Measurements from ENCODE around the gene GANC. TPM values are rescaled to one million over a fixed set of nuclear protein-coding genes. Genes with fewer than 3 reads are reported as not detected.

Gene GANC
- total and polyA plus RNA-seq, 9 of the 15 experiments (the other 6 are each of a cell fraction or from before 2014, with no cell fraction given) = 10.9 to 19.0 (median 14.5) TPM

- peaks cover 66% of the 10 kb centered on the region for H3K79me2 ChIP-seq (ENCODE audit: control insufficient read depth, insufficient read depth, low read length)
- WGBS (ENCODE audit: insufficient coverage, low coverage, missing lambda C conversion rate) = under 1% methylated on average over 27 of the region's 27 CpGs
- peak overlapping the region; percentile 92 for H3K4me2 ChIP-seq (ENCODE audit: insufficient read depth, low read length)
- no peaks in the 10 kb centered on the region for H3K9me3 ChIP-seq (replicated peaks; ENCODE audit: control insufficient read depth, insufficient read depth, low read depth, low read length)
- DNase-seq (ENCODE audit: extremely low read depth in 1 of 4, low spot score in 3 of 4) (peak; percentile 44 to 70 (median 48)), ATAC-seq (peak; percentile 52), FAIRE-seq (no peak)
- in situ Hi-C loops (cut with MboI) = no loop called here
- intact Hi-C loops (cut with micrococcal nuclease) = no loop called here
- H3K36me3 ChIP-seq (ENCODE audit: control insufficient read depth, insufficient read depth, low read length) = peaks cover 24% of the 10 kb centered on the region
- no peaks in the 10 kb centered on the region for H3K9me1 ChIP-seq (ENCODE audit: control insufficient read depth, insufficient read depth, low read length)
- BruUV-seq (replicated peaks) = TSS peak; percentile 86
- ChIA-PET POLR2A (interaction anchor here (0.5 to 2.0 kb wide), 12 partner anchors 8 to 860 kb away, joined by 3 to 8 read pairs (median 4); partner anchors contain the start of gene VPS39), CTCF (ENCODE audit: low intra/inter-chr PET ratio) (interaction anchor here (0.7 kb wide), 1 partner anchor 72 kb away, joined by 3 read pairs; no protein-coding TSS in a partner anchor)
- H3K4me3 ChIP-seq = peak overlapping the region; percentile 64
- H3K9ac ChIP-seq (ENCODE audit: insufficient read depth in 1 of 2, low read depth in 2 of 2, low read length in 2 of 2) = peak overlapping the region; percentile 95
- peak overlapping the region; percentile 99 for H3K27ac ChIP-seq (ENCODE audit: extremely low read depth, low read depth, low read length)
- peak overlapping the region; percentile 92 for H2AFZ ChIP-seq (ENCODE audit: low read depth, low read length)
- peaks cover 3 to 4% of the 10 kb centered on the region in 2 experiments for H3K4me1 ChIP-seq (replicated peaks in 1 of 2; ENCODE audit: control insufficient read depth in 2 of 2, insufficient read depth in 2 of 2, low read length in 2 of 2)
- H4K20me1 ChIP-seq (replicated peaks; ENCODE audit: control insufficient read depth, insufficient read depth, low read length) = no peaks in the 10 kb centered on the region; the same call in 1 of the 2 replicates
- no peaks in the 10 kb centered on the region for H3K27me3 ChIP-seq (ENCODE audit: control insufficient read depth in 2 of 2, insufficient read depth in 2 of 2, low read length in 2 of 2)
- TF ChIP-seq KLF16 (IDR thresholded peaks at IDR 0.05) (no peak), NFRKB (IDR thresholded peaks at IDR 0.05; ENCODE audit: low read depth) (0 out of 2 replicates have a peak, but pooled peaks have one; percentile 33), CBX2 (IDR thresholded peaks at IDR 0.05; ENCODE audit: insufficient read depth, low read length, poor library complexity, severe bottlenecking) (no peak), C11orf30 (IDR thresholded peaks at IDR 0.05; ENCODE audit: low read depth) (peak; percentile 50; the same call in 1 of the 2 replicates), TCF15 (CRISPR knock-in tag; IDR thresholded peaks at IDR 0.05) (no peak), RCOR1 (IDR thresholded peaks at IDR 0.05; ENCODE audit: borderline replicate concordance in 1 of 2, low read depth in 2 of 2, low read length in 2 of 2) (peak in 1 of 2 experiments; percentile 11; a peak in 1 of 4 replicates), OTX1 (CRISPR knock-in tag; IDR thresholded peaks at IDR 0.05) (no peak), E4F1 (CRISPR knock-in tag; IDR thresholded peaks at IDR 0.05; ENCODE audit: borderline replicate concordance) (no peak), HDAC2 (IDR thresholded peaks at IDR 0.05) (0 out of 2 replicates have a peak, but pooled peaks have one; percentile 52), KDM1A (IDR thresholded peaks at IDR 0.05) (peak; percentile 45 to 49; a peak in 2 of 4 replicates), PYGO2 (tag; IDR thresholded peaks at IDR 0.05) (no peak), GTF2E2 (tag; IDR thresholded peaks at IDR 0.05) (peak; percentile 17; the same call in 1 of the 2 replicates)
- TF ChIP-seq, protein P1, sequence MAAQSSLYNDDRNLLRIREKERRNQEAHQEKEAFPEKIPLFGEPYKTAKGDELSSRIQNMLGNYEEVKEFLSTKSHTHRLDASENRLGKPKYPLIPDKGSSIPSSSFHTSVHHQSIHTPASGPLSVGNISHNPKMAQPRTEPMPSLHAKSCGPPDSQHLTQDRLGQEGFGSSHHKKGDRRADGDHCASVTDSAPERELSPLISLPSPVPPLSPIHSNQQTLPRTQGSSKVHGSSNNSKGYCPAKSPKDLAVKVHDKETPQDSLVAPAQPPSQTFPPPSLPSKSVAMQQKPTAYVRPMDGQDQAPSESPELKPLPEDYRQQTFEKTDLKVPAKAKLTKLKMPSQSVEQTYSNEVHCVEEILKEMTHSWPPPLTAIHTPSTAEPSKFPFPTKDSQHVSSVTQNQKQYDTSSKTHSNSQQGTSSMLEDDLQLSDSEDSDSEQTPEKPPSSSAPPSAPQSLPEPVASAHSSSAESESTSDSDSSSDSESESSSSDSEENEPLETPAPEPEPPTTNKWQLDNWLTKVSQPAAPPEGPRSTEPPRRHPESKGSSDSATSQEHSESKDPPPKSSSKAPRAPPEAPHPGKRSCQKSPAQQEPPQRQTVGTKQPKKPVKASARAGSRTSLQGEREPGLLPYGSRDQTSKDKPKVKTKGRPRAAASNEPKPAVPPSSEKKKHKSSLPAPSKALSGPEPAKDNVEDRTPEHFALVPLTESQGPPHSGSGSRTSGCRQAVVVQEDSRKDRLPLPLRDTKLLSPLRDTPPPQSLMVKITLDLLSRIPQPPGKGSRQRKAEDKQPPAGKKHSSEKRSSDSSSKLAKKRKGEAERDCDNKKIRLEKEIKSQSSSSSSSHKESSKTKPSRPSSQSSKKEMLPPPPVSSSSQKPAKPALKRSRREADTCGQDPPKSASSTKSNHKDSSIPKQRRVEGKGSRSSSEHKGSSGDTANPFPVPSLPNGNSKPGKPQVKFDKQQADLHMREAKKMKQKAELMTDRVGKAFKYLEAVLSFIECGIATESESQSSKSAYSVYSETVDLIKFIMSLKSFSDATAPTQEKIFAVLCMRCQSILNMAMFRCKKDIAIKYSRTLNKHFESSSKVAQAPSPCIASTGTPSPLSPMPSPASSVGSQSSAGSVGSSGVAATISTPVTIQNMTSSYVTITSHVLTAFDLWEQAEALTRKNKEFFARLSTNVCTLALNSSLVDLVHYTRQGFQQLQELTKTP (IDR thresholded peaks at IDR 0.05; ENCODE audit: low read depth in 1 of 2, partially characterized antibody in 2 of 2) = peak in 1 of 2 experiments; percentile 38
These were observed 1.1 kb downstream of the GANC start for GRCh38 chr15:42273900-42274701.
